Stimulated activated CD4-positive, alpha-beta T cell treated with anti-CD3 and anti-CD28 coated beads, Interleukin-2, amount 100 ng/mL, for 4 hours (primary cell): ENCODE data around the gene MRLN.

Experiments
- DNase-seq: peaks from one replicate; pipeline ENCODE4 v3.0.0-alpha.2; 2020; ENCODE audit warnings: low read depth

Gene MRLN

DNA sequence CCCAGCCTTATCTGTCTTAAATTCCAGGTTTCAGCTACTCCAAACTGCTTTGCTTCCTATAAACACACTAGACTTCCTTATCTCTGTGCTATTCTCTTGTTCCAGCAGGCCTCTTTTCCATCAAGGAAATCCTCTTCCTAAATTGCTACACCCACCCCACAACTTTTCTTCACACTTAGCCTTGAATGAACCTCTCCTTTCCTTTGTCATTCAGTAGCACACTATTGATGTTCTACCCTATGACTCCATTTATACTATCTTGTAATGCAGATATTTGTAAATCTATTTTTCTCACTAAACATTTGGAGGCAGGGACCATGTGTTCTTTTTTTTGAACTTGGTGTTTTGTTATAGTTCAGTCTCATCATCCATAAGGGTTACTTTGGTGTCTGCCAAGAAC, 47.3 kb downstream of the MRLN start:
- no peak for DNase-seq

DNA sequence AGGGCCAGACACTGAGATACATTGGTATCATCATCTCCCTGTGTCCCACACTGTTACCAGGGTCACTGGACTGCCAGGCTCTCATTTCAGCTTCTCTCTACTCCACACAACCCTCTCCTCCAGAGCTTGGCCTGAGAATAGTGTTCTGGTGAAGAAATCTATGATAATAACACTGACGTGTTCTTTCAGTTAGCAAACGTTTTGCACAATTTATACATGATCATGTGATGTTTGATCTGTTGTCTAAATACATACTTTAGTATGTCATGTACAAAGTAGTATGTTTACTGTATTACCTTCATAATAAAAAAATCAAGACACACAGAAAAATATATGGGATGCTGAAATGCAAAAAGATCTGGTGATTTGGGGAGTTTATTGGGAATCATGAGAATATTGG, 48.6 kb downstream of the MRLN start:
- no peak for DNase-seq

DNA sequence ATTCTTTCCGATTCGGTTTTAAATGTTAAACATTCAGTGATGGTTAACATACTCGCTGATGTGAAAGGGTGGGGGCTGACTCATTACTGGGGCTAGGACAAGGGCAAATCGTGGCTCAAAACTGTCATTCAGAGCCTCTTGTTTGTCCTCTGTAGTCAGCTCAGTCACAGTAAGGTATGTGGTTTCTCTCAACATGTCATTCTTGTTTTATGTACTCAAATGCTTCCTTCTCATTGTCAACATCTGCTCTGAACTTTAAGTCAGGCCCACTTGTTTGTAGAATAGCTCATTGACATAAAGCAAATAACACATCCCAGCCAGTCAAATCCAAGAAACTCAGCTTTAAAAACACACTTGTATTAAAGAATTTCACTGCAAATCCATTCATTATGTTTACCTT, 50.9 kb downstream of the MRLN start:
- DNase-seq, result no peak

DNA sequence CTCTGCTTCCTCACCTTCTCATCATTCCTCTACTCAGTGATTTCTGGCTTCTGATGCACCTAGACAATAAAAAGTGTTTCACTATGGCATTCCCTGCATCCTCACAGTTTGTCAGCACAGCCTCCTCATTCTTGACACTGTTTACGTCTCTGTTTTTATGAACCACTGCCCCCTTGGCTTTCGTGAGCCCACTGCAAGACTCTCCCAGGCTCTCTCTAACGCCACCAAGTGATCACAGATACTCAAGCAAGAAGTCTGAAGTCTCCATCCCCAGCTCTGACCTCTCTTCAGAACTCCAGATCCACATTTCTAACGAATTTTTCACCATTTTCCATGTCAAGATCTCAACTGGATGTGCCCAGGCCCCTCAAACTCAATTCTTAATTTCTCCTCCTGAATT, 52.5 kb downstream of the MRLN start:
- no peak for DNase-seq

DNA sequence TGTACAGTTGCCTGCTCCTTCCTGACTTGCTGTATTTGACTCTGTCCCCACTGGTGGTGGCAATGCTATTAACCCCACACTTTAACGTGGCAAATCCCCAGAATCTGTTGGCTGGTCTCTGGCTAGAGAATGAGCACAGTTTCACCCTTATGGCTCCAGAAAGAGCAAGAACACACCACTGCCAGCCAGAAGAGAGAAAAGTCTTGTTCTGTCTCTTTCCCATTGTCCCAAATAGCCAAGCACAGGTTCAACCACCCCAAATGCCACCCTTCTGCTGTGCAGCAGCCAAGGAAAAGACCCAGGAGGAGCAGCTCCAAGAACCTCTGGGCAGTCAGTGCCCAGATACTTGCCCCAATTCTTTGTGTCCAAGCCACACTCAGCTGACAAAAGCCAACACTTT, 54.9 kb downstream of the MRLN start:
- DNase-seq, result no peak

DNA sequence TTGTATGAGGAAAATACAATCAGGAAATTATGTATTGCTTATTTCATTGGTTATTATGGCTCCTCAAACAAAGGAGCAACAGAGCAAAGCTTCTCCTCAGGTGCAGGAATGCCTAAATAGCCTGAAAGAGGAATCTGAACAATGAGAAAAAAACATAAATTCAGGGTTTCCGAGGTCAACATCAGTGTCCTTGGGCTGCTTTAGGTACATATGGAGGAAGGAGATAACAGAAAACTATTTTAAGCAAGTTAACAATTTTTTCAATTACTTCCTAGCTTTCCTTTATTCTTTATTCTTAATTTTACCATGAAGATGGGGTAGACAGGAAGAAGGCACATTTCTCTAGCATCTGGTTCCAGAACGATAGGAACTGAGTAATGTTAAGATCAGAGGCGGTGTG, 57.6 kb downstream of the MRLN start:
- no peak for DNase-seq

DNA sequence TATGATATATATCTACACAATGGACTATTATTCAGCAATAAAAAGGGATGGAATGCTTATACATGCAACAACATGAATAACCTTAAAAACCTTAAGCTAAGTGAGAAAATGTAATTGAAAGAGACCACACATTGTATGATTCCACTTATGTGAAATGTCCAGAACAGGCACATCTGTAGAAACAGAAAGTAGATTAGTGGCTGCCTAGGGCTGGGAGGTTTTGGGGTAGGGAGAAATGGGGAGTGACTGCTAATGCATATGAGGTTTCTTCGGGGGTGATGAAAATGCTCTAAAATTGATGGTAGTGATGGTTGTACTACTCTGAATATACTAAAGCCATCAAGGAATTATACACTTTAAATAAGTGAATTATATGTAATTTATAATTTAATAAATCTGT, 58.3 kb downstream of the MRLN start:
- no peak for DNase-seq

DNA sequence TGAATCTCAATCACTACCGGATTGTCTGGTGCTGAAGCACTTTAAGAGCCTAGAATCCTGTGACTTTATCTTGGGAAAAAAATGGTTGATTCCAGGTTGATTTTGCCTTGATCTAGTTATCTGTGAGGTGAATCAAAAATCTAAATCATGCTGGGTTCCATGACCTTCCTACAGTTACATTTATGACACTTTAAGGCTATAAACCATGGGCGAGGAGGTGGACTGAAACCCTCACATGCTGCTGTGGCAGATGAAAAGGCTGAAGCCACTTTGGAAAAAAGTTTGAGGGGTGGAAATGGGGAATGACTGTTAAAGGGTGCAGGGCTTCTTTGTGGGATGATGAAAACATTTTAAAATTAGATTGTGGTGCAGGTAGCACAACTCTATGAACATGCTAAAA, 61.1 kb downstream of the MRLN start:
- DNase-seq, result no peak

DNA sequence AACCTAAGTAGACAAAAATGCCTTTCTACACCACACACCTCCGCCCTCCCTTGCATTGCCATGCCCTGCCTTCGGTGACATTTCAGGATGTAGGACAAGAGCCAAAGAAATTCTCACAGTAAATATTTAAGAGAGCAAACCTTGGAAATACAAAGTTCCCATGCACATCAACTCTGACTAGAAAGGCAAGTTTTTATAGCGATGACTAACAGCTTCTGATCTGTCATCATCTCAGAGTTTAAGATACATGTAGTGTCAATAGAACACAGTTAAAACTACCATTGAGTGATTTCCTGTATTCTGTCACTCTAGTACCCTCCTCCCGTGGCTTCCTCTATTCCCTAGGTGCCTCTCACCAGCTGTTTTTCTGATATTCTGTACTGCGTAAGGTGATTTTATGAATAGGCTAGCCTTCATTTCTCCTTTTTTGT, 64.3 kb downstream of the MRLN start:
- no peak for DNase-seq

DNA sequence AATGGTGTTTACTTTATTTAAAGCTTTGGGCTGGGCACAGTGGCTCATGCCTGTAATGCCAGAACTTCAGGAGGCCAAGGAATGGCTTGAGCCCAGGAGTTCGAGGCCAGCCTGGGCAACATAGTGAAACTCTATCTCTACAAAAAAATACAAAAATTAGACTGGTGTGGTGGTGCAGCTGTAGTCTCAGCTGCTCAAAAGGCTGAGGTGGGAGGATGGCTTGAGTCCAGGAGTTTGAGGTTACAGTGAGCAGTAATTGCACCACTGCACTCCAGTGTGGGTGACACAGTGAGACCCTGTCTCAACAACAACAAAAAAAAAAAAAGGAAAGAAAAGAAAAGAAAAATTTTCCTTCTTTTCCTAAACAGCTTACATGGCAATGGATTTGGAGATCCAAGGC, 65.6 kb downstream of the MRLN start:
- no peak for DNase-seq
